NCI-H69 (cell line): ENCODE measurements around the gene ARPP19.
A peak's percentile ranks its signal among the peaks of the same experiment; 100 is the strongest.
"Not testable (repeated sequence)": the region's sequence is repeated elsewhere in the genome, so short reads cannot be mapped to it uniquely, and the experiment has no call there.

Experiments used
- DNase-seq: peaks from one replicate; lab custom pipeline; 2025; lab: John Stamatoyannopoulos, UW

The ARPP19 gene, protein sequence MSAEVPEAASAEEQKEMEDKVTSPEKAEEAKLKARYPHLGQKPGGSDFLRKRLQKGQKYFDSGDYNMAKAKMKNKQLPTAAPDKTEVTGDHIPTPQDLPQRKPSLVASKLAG

DNA sequence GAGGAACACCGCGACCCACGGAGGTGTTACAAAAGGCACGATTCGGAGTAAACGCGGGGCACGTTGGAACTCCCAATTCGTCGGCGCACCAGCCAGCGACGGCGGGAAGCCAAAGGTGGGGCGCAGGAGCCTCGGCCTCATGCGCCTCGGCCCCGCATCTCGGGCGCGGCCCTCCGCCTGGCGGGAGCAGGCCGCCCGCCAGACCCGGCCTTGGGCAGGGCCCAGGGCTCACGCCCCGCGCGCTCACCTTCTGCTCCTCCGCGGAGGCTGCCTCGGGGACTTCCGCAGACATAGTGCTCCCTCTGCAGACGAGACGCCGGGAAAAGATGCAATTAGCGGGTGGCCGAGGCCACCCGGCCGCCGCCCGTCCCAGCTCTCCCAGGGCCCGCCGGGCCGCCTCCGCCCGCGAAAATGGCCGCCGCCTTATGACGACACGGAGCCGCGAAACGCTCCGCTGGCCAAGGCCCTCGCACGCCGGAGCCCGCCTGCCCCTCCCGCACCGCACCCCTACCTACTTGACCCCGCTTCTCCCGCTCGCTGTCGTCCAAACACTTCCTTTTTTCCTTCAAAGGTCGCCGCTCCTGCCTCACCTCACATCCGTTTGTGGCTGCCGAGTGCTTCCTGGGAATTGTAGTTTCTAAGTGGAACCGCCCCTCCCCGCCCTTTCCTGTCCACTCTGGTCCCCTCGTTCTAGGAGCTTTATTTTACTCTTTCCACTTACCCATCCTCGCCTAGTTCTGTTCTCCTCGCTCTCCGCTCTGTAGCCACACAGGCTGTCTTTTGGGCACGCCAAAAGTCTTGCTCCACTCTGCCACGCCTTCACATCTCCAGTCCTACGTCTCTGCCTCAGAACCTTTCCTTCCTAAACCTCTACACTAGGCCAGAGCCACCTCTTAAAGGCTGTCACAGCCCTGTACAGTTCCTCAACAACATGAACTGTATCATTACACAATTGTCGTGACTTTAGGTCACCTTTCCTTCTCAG lies at the start of gene ARPP19:
Gene ARPP19 (minus strand): TSS at position 430 of the 985 bp plus-strand sequence. CDS start 138 bp downstream, at position 292.
- peak; percentile 98 for DNase-seq

DNA sequence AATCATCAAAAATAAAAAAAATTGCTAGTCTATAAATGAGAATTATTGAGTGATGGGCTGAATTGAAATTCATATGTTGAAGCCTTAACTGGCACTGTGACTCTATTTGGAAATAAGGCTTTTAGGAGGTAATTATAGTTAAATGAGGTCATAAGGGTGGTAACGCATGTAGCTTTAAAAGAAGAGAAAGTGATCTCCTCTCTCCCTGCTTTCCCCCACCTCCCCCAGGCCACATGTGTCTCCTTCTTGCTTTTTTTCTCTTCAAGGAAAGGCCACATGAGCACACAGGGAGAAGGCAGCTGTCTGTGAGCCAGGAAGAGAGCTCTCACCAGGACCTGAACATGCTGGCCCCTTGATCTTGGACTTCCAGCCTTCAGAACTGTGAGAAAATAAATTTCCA lies 48.2 kb upstream of the ARPP19 start:
- DNase-seq = peak; percentile 82

DNA sequence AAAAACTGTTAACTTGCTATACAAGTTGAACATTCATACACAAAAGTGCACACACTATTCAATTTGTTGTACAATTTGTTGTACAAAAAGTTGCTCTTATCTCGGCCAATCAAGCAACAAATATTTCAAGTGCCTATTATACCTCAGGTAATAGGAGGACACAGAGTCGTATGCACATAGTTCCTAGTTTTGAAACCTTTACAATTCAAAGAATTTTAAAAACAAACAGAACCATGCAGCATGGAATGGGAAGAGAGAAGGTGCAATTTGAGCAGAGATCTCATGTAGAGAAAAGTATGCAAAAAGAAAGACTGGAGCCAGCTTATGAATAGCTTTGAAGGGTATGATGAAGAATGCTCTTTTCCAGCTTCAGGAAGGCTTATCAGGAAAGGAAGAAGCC lies 46.5 kb upstream of the ARPP19 start:
- no peak for DNase-seq

DNA sequence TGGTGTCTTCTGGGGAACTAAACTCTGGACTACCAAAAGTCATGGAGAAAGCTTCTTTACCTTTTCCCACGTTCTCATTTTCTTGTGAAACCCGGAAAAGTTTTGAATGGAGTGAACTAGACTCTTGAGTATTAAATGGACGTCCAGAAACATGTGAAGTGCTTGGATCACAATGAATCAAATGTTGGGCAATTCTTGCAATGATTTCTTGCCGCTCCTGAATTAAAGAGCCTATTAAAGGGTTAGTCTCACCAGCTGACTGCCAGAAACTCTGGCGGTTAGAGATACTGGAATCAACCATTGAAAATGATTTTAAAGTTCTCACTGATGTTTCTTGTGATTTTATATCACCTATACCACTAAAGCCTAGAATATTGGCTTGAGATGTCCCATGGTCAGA lies 40.8 kb upstream of the ARPP19 start:
- DNase-seq = no peak

GRCh38 chr15:52584414-52584813 lies 15.6 kb upstream of the ARPP19 start:
- peak; percentile 13 for DNase-seq

DNA sequence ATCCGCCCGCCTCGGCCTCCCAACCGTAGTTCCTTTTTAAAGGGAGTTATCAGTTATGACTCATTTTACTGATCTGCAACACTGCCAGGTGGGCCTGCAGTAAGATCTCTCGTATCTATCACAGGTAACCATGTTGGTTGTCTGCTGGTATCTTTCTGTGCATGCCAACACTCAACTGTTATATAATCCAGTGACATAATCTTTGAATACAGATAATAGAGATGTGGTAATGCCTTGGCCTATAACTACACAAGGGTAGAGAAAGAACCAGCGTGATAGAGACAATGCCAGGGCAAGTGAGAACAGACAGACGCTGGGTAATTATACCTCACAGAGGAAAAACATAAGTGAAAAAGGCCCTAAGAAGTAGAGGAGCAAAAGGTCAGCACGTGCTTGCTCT lies 11.0 kb upstream of the ARPP19 start:
- peak; percentile 66 for DNase-seq

DNA sequence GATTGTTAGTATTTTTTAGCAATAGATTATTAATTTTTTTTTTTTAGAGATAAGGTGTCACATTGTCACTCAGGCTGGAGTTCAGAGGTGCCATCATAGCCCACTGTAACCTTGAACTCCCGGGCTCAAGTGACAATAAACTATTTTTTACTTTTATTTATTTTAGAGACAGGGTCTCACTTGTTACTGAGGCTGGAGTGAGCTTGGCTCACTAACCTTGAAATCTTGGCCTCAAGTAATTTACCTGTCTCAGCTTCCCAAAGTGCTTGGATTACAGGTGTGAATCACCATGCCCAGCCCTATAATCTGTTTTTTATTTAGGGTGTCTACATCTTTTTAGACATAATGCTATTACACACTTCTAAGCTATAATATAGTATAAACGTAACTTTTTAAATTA lies 7.9 kb upstream of the ARPP19 start:
- no peak for DNase-seq

DNA sequence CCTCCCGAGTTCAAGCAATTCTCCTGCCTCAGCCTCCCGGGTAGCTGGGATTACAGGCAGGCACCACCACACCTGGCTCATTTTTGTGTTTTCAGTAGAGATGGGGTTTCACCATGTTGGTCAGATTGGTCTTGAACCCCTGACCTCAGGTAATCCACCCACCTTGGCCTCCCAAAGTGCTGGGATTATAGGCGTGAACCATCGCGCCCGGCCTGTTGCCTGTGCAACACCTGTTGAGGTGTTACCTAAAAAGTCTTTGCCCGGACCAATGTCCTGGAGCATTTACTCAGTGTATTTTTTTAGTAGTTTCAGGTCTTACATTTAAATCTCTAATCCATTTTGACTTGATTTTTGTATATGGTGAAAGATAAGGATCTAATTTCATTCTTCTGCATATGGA lies 6.7 kb upstream of the ARPP19 start:
- not testable (repeated sequence) for DNase-seq

DNA sequence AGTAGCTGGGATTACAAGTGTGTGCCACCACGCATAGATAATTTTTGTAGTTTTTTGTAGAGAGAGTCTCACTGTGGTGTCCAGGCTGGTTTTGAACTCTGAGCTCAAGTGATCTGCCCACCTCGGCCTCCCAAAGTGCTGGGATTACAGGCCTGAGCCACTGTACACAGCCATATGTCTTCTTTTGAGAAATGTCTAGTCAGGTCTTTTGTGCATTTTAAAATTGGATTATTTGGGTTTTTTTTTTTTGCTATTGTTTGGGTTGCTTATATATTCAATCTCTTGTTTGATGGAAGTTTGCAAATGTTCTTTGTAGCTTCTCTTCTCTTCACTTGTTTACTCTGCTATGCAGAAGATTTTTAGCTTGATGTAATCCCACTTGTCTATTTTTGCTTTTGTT lies 6.2 kb upstream of the ARPP19 start:
- DNase-seq = no peak

DNA sequence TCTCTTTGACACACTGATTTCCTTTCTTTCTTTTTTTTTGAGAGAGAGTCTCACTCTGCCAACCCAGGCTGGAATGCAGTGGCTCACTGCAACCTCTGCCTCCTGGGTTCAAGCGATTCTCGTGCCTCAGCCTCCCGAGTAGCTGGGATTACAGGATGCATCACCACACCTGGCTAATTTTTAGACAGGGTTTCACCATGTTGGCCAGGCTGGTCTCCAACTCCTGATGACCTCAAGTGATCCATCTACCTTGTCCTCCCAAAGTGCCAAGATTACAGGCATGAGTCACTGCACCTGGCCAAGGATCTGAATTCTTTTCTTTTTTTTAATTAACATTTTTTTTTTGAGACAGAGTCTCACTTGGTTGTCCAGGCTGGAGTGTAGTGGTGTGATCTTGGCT lies 5.8 kb upstream of the ARPP19 start:
- not testable (repeated sequence) for DNase-seq

- peak; percentile 72 for DNase-seq
Observed at GRCh38 chr15:52567871-52568600, 794 bp downstream of the ARPP19 start.

GRCh38 chr15:52566889-52567288 lies 1.9 kb downstream of the ARPP19 start:
- no peak for DNase-seq

DNA sequence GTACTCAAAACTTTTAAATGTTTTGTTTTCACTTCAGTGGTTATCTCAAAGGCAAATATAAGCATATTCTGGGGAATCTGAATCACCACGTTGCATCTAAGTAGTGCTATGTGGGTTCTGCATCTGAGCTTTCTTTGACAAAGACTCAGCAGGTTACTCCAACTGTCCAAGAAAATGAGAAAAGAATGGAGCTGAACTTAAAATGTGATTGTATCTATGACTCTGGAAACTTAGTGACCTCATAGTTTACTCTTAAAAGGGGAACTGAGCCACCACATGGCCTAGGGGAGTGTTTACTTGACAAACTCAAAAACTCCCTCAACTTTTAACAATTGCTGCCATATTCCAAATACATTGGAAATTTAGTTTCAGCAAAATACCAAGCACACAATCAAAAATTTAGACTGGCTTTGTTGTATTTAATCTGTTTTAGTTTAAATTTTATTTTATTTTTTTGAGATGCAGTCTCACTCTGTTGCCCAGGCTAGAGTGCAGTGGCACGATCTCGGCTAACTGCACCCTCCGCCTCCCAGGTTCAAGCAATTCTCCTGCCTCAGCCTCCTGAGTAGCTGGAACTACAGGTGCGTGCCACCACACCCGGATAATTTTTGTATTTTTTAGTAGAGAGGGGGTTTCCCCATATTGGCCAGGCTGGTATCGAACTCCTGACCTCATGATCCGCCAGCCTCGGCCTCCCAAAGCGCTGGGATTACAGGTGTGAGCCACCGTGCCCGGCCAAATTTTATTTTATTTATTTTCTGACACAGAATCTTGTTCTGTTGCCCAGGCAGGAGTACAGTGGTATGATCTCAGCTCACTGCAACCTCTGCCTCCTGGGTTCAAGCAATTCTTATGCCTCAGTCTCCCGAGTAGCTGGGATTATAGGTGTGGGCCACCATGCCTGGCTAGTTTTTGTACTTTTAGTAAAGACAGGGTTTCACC lies 3.1 kb downstream of the ARPP19 start:
- peak; percentile 13 for DNase-seq

DNA sequence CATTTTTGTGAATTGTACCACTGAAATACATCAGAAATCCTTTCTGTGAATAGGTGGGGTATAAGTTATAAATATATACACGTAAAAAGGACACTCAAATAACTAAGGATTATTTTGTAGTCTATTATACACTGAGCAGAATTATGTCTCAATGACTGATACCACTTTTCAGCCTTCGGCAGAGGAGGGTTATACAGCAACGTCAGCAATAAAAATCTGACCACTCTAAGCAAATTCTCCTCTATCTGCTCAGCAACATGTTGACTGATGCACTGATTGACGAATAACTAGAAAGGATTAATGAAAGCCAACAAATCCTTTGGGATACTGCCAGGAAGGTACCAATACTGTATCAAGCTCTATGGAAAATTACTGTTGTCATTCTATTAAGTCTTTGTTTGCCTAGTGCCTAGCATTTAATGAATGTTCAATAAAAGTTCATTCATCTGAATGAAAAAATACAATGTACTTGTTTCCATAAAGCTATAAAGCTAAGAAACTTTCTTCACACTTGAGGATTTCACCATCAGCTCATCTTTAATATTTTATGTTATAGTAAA lies 5.2 kb downstream of the ARPP19 start:
- DNase-seq = peak; percentile 34

DNA sequence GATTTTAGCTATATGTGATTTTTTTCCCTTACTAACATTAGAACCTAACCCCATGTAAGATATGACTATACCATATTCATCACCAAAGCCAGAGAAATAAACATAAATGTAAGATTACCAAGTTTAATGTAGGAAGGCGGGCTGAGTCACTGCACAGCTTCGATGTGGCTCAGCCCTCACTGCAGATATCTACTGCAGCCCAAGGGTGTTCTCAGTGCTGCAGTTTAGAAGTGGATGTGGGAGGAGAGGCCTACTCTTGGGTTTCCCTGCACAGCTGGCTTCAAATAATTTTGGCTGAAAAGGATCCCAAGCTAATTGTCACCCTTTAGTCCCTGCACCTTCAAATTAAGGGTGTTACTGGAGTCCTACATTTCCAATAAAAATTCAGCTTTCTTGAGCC lies 9.3 kb downstream of the ARPP19 start:
- no peak for DNase-seq

DNA sequence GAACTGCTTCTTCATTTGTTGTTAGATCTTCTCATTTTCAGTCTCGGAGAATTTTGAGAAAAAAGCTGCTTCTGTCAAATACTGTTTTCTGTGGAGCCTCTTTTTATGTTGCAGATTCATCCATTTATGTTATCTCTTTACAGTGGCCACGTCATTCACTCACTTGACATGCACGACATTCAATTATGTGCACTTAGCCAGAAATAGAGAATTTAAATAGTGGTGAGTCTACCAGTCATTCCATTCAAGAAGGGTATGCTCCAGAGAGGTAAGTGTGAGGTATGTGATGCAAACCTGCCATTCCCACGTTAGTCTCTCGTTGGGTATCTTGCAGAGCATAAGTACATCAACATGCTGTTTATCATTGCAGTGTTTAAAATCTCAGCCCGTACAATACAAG lies 9.8 kb downstream of the ARPP19 start:
- no peak for DNase-seq

GRCh38 chr15:52558196-52558595 lies 10.6 kb downstream of the ARPP19 start:
- no peak for DNase-seq

DNA sequence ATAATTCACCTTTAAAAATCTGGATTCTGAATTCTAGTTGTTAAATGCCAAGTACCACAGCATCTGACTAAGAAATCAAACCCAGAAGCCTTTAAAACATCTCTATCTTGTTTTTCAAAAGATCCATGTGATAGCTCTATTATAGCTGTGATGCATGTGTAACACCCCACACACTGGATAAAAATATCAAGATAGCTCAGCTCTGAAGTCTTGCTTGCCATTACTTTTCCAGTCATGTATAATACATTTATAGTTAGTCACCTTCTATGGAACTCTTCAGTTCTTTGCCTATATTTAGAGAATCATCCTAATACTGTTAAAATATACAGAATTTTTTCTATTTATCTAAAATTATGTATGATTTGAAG lies 11.6 kb downstream of the ARPP19 start:
- no peak for DNase-seq

DNA sequence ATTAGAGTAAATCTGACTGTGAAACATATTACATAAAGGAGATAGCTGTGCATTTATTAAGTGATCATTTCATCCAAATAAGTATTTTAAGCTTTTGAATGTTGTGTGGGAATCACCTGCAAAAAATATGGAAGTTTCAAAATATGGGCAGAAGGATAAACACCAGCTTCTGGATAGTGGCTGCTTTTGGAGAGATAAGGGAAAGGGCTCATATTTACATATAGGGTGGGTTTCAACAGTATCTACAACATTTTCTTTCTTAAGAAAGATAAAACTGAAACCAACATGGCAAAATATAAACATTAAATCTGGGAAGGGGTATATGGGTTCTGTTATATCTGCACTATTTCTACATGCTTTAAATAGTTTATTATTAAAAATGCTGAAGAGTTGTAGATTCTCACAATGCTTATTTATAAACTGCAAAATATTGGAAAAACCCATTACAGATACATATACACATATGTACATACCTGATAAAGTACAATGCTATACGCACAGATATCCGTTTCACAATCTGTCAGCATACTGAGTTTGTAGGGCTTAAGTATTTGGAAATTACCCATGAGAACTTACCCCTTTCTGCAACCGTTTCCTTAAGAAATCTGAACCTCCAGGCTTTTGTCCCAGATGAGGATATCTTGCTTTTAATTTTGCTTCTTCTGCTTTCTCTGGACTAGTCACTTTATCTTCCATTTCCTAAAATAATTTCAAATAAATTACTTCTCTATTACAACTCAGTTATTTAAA lies 12.1 kb downstream of the ARPP19 start:
- DNase-seq = no peak

- no peak for DNase-seq
Observed at GRCh38 chr15:52552303-52552702, 16.5 kb downstream of the ARPP19 start.

- no peak for DNase-seq
Observed at GRCh38 chr15:52551762-52552161, 17.1 kb downstream of the ARPP19 start.
